Measurements from ENCODE around the gene TMEM234.

TMEM234 gene

DNA sequence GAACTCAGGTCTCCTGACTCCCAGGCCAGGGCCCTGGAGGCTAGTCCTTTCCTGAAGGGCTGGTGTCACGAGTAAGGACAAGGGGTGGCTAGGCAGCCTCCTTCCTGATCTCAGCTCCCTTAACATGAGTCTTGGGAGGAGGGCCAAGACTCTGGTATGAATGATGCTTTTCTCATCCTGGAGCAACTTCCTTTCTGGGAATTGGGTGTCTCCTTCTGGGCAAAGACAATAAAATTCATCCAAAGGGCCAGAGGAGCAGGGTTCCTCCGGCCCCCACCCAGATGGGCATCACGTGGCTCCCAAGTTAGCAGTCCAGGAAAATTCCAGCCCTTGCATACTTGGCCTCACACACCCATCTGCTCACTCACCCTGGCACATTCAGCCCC, 24.7 kb upstream of the TMEM234 start, which contains the start of gene FAM167B:
Gene FAM167B, plus strand, starts transcription at position 335 of the 386 bp plus-strand sequence. CDS start 200 bp downstream, outside the sequence.
- TF ChIP-seq, protein P1, sequence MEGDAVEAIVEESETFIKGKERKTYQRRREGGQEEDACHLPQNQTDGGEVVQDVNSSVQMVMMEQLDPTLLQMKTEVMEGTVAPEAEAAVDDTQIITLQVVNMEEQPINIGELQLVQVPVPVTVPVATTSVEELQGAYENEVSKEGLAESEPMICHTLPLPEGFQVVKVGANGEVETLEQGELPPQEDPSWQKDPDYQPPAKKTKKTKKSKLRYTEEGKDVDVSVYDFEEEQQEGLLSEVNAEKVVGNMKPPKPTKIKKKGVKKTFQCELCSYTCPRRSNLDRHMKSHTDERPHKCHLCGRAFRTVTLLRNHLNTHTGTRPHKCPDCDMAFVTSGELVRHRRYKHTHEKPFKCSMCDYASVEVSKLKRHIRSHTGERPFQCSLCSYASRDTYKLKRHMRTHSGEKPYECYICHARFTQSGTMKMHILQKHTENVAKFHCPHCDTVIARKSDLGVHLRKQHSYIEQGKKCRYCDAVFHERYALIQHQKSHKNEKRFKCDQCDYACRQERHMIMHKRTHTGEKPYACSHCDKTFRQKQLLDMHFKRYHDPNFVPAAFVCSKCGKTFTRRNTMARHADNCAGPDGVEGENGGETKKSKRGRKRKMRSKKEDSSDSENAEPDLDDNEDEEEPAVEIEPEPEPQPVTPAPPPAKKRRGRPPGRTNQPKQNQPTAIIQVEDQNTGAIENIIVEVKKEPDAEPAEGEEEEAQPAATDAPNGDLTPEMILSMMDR (IDR thresholded peaks at IDR 0.05; ENCODE audit: insufficient read depth, low read length, poor library complexity, severe bottlenecking): no peak
- no peak for TF ChIP-seq EZH2phosphoT487 (conservative IDR thresholded peaks at IDR 0.05; ENCODE audit: low read length)
- Histone ChIP-seq H3K4me2 (ENCODE audit: low read depth, low read length, poor library complexity, severe bottlenecking) (no peak within 1 kb of the TSS), H3K9me3 (ENCODE audit: insufficient read depth, low read length) (no peaks in the 10 kb centered on the region), H3K9ac (ENCODE audit: low read length) (no peak within 1 kb of the TSS), H3K9me2 (replicated peaks; ENCODE audit: insufficient read depth, low read length) (no peaks in the 10 kb centered on the region), H3K27me3 (ENCODE audit: low read length) (no peaks in the 10 kb centered on the region), H3K27ac (ENCODE audit: low read depth, low read length) (peak within 1 kb of the TSS; percentile 99), H3K79me2 (ENCODE audit: insufficient read depth, low read length) (peaks cover 7% of the 10 kb centered on the region), H3K4me3 (ENCODE audit: insufficient read depth, low read length, poor library complexity, severe bottlenecking) (no peak within 1 kb of the TSS), H3F3A (ENCODE audit: insufficient read depth) (peaks cover 44% of the 10 kb centered on the region), H3K36me3 (ENCODE audit: low read length) (no peaks in the 10 kb centered on the region), H4K20me1 (ENCODE audit: low read depth, low read length) (no peaks in the 10 kb centered on the region), H2AFZ (ENCODE audit: low read depth, low read length, severe bottlenecking) (no peak within 1 kb of the TSS)

- Histone ChIP-seq H2AFZ (ENCODE audit: low read depth, low read length, severe bottlenecking) (no peak overlapping the region), H3K9ac (ENCODE audit: low read length) (no peak overlapping the region), H3K4me2 (ENCODE audit: low read depth, low read length, poor library complexity, severe bottlenecking) (no peak overlapping the region), H3K27me3 (ENCODE audit: low read length) (no peaks in the 10 kb centered on the region), H4K20me1 (ENCODE audit: low read depth, low read length) (no peaks in the 10 kb centered on the region), H3K4me3 (ENCODE audit: insufficient read depth, low read length, poor library complexity, severe bottlenecking) (no peak overlapping the region), H3K36me3 (ENCODE audit: low read length) (no peaks in the 10 kb centered on the region), H3K27ac (ENCODE audit: low read depth, low read length) (no peak overlapping the region), H3K79me2 (ENCODE audit: insufficient read depth, low read length) (no peaks in the 10 kb centered on the region), H3K9me3 (ENCODE audit: insufficient read depth, low read length) (no peaks in the 10 kb centered on the region), H3F3A (ENCODE audit: insufficient read depth) (peaks cover 22% of the 10 kb centered on the region), H3K9me2 (replicated peaks; ENCODE audit: insufficient read depth, low read length) (no peaks in the 10 kb centered on the region)
- TF ChIP-seq, protein P1 (IDR thresholded peaks at IDR 0.05; ENCODE audit: insufficient read depth, low read length, poor library complexity, severe bottlenecking): no peak
- TF ChIP-seq EZH2phosphoT487 (conservative IDR thresholded peaks at IDR 0.05; ENCODE audit: low read length): no peak
Observed at GRCh38 chr1:32242341-32242851, 20.2 kb upstream of the TMEM234 start.

GRCh38 chr1:32241001-32241763, 19.0 kb upstream of the TMEM234 start:
- H3K9me3 ChIP-seq (ENCODE audit: insufficient read depth, low read length): no peaks in the 10 kb centered on the region
- H3K9me2 ChIP-seq (replicated peaks; ENCODE audit: insufficient read depth, low read length): no peaks in the 10 kb centered on the region
- peak overlapping the region; percentile 50 for H3K4me3 ChIP-seq (ENCODE audit: insufficient read depth, low read length, poor library complexity, severe bottlenecking)
- no peaks in the 10 kb centered on the region for H3K27me3 ChIP-seq (ENCODE audit: low read length)
- TF ChIP-seq, protein P1 (IDR thresholded peaks at IDR 0.05; ENCODE audit: insufficient read depth, low read length, poor library complexity, severe bottlenecking): no peak
- no peak for TF ChIP-seq EZH2phosphoT487 (conservative IDR thresholded peaks at IDR 0.05; ENCODE audit: low read length)
- H3K79me2 ChIP-seq (ENCODE audit: insufficient read depth, low read length): no peaks in the 10 kb centered on the region
- peak overlapping the region; percentile 82 for H3K4me2 ChIP-seq (ENCODE audit: low read depth, low read length, poor library complexity, severe bottlenecking)
- H3K36me3 ChIP-seq (ENCODE audit: low read length): no peaks in the 10 kb centered on the region
- H2AFZ ChIP-seq (ENCODE audit: low read depth, low read length, severe bottlenecking): peak overlapping the region; percentile 70
- no peaks in the 10 kb centered on the region for H4K20me1 ChIP-seq (ENCODE audit: low read depth, low read length)
- peaks cover 22% of the 10 kb centered on the region for H3F3A ChIP-seq (ENCODE audit: insufficient read depth)
- H3K27ac ChIP-seq (ENCODE audit: low read depth, low read length): peak overlapping the region; percentile 3; the same call in 1 of the 2 replicates
- H3K9ac ChIP-seq (ENCODE audit: low read length): peak overlapping the region; percentile 55

Data from SU-DHL-6 (cell line).